Measurements from ENCODE around the gene RNLS. TPM values are rescaled to one million over a fixed set of nuclear protein-coding genes. Genes with fewer than 3 reads are reported as not detected.

The RNLS gene
- total and polyA plus RNA-seq, 2 of the 4 experiments (the other 2 are of a cell fraction) = 4.5 to 7.0 TPM

DNA sequence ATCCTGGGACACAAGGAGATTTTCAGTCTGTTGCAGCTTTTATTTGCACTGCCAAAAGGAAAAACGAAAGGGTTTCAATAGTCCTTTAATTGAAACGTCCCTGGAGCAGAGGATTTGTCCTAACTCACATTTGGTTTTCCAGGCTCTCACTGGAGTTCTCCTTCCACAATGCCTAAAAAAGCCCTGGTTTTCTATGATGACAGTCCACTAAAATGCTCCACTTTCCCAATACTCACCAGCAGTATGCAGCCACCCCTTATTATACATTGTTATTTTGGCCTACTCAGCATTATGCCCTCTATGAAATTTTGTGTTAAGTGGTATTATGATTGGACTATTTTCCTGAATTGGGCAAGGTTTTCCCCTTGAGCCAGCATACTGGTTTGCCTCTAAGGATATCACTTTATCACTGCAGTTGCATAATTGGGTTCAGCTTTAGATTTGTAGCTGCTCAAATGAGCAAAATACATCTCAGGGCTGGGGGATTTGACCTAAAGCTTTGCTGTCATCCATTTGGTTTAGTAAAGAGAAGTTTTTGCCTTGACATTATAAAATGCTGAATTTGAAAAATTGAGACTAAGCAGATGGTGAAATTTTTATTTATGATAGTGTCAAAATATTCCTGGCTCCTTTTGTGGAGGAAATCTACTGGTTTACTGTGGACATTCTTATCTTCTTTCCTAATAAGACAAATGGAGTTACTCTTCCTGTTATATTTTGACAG is 239.2 kb downstream of the RNLS start:
- Histone ChIP-seq H3K4ac (ENCODE audit: low read depth, low read length) (no peak overlapping the region), H3K23ac (ENCODE audit: low read depth, low read length) (no peak overlapping the region), H3K27ac (ENCODE audit: insufficient read depth, low read length) (no peak overlapping the region), H2AFZ (replicated peaks; ENCODE audit: low read length, poor library complexity) (no peak overlapping the region), H3K4me2 (ENCODE audit: low read depth, low read length) (no peak overlapping the region), H4K91ac (ENCODE audit: insufficient read depth, low read depth, low read length) (no peak overlapping the region), H2BK20ac (ENCODE audit: low read depth, low read length) (no peak overlapping the region), H2BK5ac (ENCODE audit: low read depth, low read length, poor library complexity, severe bottlenecking) (no peak overlapping the region), H3K18ac (ENCODE audit: low read depth, low read length) (no peak overlapping the region), H3K14ac (replicated peaks; ENCODE audit: low read depth, low read length) (no peak overlapping the region), H3K9me1 (ENCODE audit: insufficient read depth, low read length) (no peaks in the 10 kb centered on the region), H3K27me3 (ENCODE audit: control insufficient read depth, insufficient read depth, low read length) (peaks cover 2% of the 10 kb centered on the region; the same call in 1 of the 2 replicates), H4K5ac (ENCODE audit: low read depth, low read length) (no peak overlapping the region), H3K9me3 (ENCODE audit: control insufficient read depth, insufficient read depth, low read length) (no peaks in the 10 kb centered on the region), H4K8ac (ENCODE audit: low read depth in 2 of 2, low read length in 2 of 2) (no peak overlapping the region), H3K9ac (ENCODE audit: low read depth, low read length) (no peak overlapping the region), H3K79me1 (ENCODE audit: low read depth in 1 of 2, low read length in 2 of 2) (no peaks in the 10 kb centered on the region), H2AK9ac (replicated peaks; ENCODE audit: low read depth, low read length, poor library complexity) (no peak overlapping the region), H2BK15ac (ENCODE audit: low read depth, low read length) (no peak overlapping the region), H3K36me3 (ENCODE audit: control insufficient read depth, insufficient read depth, low read length) (no peaks in the 10 kb centered on the region), H3K4me3 (ENCODE audit: insufficient read depth, low read depth, low read length) (no peak overlapping the region), H3K56ac (ENCODE audit: extremely low read depth, insufficient read depth, low read length) (no peak overlapping the region), H3K4me1 (ENCODE audit: control insufficient read depth, insufficient read depth, low read length) (no peaks in the 10 kb centered on the region), H2BK120ac (ENCODE audit: low read depth, low read length) (no peak overlapping the region), H4K20me1 (ENCODE audit: insufficient read depth, low read length) (no peaks in the 10 kb centered on the region), H2AK5ac (ENCODE audit: low read depth, low read length) (no peak overlapping the region)
- TF ChIP-seq CTCF (conservative IDR thresholded peaks at IDR 0.05; ENCODE audit: low read depth, low read length) (no peak), MAFK (IDR thresholded peaks at IDR 0.05; ENCODE audit: low read depth, low read length) (peak; percentile 71), CHD1 (IDR thresholded peaks at IDR 0.05; ENCODE audit: low read depth, low read length) (no peak), RAD21 (IDR thresholded peaks at IDR 0.05; ENCODE audit: low read length) (no peak)
- dilution Hi-C loops (cut with HindIII; ENCODE audit: low sequenced_read_pairs, unreplicated experiment) (no loop called here), in situ Hi-C loops (cut with MboI; ENCODE audit: low sequenced_read_pairs) (no loop called here), intact Hi-C loops (cut with micrococcal nuclease) (no loop called here)
- ChIA-PET CTCF (no interaction called here), POLR2A (ENCODE audit: unreplicated experiment) (no interaction called here)
- WGBS, 2 experiments (ENCODE audit: extremely low coverage in 2 of 2, insufficient read length in 1 of 2) = no CpG with 5 or more reads among the region's 2 CpGs
- DNase-seq (no peak), ATAC-seq (ENCODE audit: low read depth) (no peak)
- BruUV-seq (replicated peaks) = no TSS peak

All from IMR-90 (cell line).